Measurements from ENCODE around the gene PLK2.

Gene PLK2

GRCh38 chr5:58447226-58447625, 12.7 kb downstream of the PLK2 start:
- no peak for DNase-seq

- no peak for DNase-seq
Observed at GRCh38 chr5:58446024-58446423, 13.9 kb downstream of the PLK2 start.

- DNase-seq, result no peak
Observed at GRCh38 chr5:58444805-58445204, 15.1 kb downstream of the PLK2 start.

GRCh38 chr5:58440901-58441460, 18.9 kb downstream of the PLK2 start:
- DNase-seq, result no peak

GRCh38 chr5:58439094-58439644, 20.7 kb downstream of the PLK2 start:
- no peak for DNase-seq

- no peak for DNase-seq
Observed at GRCh38 chr5:58437661-58438060, 22.2 kb downstream of the PLK2 start.

GRCh38 chr5:58431832-58432231, 28.1 kb downstream of the PLK2 start:
- DNase-seq, result no peak

- no peak for DNase-seq
Observed at GRCh38 chr5:58412932-58413331, 47.0 kb downstream of the PLK2 start.

- DNase-seq, result no peak
Observed at GRCh38 chr5:58412081-58412480, 47.8 kb downstream of the PLK2 start.

GRCh38 chr5:58411372-58411771, 48.5 kb downstream of the PLK2 start:
- no peak for DNase-seq

- DNase-seq, result no peak
Observed at GRCh38 chr5:58410441-58410840, 49.4 kb downstream of the PLK2 start.

- no peak for DNase-seq
Observed at GRCh38 chr5:58407042-58407719, 52.7 kb downstream of the PLK2 start.

- no peak for DNase-seq
Observed at GRCh38 chr5:58406394-58406793, 53.5 kb downstream of the PLK2 start.

- no peak for DNase-seq
Observed at GRCh38 chr5:58405175-58405574, 54.7 kb downstream of the PLK2 start.

GRCh38 chr5:58404734-58405133, 55.2 kb downstream of the PLK2 start:
- no peak for DNase-seq

Data from NCI-H1436 (cell line).